CD4-positive, alpha-beta T cell treated with Interleukin-4 for 4 hours (primary cell): ENCODE data around the gene DIPK1C.

Experiments used
- DNase-seq: peaks from one replicate; pipeline ENCODE4 v3.0.0-alpha.2; 2020

The DIPK1C gene

DNA sequence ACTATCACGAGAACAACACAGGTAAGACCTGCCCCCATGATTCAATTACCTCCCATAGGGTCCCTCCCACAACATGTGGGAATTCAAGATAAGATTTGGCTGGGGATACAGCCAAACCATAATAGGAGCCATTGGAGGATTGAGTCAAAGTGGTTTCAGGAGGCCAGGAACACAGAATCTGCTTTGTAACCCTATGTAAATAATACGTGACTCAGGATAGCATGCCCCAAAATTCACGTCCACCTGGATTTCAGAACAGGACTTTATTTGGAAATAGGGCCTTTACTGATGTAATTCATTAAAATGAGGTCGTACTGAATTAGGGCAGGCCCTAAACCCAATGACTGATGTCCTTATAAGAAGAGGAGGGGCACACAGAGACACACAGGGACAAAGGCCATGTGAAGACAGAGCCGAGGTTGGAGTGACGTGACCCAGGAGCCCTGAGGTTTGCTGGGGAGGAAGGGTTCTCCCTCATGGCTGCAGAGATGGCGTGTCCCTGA lies 23.1 kb upstream of the DIPK1C start:
- DNase-seq = no peak

DNA sequence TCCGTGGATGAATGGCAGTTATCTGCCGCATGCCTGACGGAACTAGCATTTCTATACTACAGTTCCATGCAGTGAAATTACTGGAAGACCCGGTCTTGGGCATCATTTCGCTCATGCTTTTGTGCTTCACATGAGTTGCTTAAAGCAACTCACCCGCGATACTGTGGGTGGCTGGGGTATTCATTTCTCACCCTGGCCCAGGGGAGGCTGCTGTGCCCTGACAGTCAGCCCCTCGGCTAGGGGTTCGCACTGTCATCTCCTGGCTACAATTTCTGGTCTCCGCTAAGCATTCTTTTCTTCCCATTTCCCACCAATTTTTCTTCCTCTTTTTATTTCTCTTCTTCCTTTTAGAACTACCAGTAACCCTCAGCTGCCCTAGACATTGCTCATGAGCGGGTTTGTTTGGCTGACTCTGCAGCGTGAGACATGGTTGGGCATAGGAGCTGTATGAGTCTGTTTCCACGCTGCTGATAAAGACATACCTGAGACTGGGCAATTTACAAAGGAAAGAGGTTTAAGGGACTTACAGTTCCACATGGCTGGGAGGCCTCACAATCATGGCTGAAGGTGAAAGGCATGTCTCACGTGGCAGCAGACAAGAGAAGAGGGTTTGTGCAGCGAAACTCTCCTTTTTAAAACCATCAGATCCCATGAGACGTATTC lies 22.5 kb upstream of the DIPK1C start:
- DNase-seq = no peak

DNA sequence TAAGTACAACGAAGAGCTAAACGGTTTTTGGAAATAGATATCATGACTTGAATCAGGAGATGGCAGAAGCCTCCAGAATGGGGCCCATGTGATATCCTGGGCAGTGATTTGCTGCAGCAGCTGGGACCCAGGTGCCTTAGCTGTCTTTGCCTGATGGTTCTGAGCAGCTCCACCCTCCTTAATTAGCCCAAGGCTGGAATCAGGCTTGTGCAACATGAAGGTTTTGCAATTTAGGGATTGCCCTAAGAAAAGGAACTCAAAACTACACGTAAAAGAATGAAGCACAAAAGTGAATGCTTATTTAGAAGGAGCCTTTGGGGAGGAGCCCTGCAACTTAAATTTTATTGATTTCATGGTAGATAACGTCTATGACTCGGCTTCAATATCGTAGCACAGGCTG lies 21.8 kb upstream of the DIPK1C start:
- DNase-seq = no peak

DNA sequence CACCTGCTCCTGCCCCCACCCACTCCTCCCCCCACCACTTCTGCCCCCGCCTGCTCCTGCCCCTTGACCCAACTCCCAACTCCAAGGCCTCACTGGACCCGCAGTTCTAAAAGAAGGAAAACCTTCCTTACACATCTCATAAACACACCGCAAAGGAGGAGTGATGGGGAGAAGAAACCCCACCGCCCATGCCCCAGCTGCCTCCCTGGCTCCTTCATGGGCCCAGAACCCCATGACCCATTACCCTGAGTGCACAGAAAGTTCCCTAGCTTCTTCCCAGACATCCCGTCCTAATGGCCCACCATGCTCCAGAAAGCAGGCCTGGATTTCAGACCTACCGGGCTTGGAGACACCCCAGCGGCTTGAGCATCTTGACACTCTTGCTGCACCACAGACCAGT lies 21.2 kb upstream of the DIPK1C start:
- no peak for DNase-seq

DNA sequence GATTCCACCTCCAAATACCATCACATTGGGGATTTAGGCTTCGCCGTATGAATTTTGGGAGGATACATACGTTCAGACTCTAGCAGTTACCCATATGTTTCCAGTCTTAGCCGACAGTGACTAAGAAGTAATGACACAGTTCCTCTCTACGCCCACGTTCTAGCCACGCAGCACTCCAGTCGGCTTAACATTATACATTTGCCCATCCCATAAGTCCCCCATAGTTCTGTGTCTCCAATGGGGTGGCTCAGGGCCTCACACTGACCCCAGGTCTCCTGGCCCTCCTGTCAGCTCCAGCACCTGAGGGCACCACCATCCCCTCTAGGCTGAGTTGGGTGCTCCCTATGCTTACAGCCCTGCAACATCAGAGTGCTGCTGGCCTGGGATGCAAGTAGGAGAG lies 20.7 kb upstream of the DIPK1C start:
- DNase-seq = no peak

DNA sequence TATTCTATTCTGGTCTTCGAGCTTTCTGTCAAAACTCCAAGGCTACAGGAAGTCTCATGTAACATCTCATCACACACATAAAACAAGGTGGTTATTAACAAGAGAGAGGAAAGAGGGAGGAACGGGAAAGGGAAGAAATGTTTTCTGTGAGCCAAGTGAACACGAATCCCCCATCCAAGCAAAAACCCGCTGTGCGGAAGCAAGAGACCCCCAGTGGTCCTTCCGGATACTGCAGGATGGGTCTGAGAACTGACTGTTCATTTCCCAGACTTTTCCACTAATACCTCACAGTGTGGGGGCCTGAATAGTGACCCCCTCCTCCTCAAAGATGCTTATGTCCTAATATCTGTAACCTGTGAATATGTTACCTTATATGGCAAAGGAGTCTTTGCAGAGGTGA lies 19.0 kb upstream of the DIPK1C start:
- no peak for DNase-seq

DNA sequence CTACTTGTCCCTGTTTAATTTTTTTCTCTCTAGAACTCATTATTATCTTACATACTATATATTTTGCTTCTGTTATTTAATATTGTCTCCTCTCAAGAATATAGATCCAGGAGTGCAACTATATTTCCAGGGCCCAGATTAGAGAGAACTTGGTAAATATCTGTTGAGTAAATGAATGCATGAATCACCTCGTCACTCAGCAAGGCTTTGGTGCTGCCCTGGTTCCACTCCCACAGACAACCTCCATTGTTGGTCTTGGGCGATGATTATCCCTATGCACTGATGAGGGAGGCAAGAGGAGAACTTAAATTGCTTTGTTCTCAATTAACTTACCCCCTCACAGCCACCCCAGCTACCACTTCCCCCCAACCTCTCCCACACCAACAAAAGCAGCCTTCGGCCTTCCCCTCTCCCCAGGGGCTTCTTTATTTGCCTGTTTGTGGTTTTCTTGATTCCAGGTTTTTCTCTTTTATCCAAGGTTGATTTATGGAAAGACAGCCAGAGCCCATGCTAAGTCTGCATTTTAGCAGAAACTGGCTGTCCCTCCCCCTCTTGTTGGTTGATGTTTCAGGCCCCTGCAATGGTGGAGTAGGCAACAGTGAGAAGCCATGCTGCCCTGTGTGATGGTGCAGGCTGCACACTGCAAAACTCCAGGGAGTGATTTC lies 17.0 kb upstream of the DIPK1C start:
- no peak for DNase-seq

DNA sequence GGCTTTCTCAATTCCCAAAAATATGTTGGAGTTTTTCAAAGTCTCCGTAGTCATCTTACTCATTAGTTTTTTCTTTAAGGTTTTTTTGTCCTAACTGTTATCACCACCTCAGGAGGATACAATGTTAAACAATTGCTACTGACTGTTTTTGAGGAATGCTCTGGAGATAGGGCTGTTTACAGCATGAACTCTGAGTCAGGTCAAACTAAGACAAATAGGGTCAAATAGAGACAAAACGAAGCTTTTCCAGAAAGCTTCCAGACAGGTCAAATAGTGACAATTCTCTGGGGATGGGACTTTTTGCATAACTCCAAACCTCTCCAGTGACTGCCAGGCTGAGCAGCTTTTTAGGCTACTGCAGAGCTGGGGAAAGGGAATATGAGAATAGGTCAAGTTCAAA lies 15.2 kb upstream of the DIPK1C start:
- no peak for DNase-seq

DNA sequence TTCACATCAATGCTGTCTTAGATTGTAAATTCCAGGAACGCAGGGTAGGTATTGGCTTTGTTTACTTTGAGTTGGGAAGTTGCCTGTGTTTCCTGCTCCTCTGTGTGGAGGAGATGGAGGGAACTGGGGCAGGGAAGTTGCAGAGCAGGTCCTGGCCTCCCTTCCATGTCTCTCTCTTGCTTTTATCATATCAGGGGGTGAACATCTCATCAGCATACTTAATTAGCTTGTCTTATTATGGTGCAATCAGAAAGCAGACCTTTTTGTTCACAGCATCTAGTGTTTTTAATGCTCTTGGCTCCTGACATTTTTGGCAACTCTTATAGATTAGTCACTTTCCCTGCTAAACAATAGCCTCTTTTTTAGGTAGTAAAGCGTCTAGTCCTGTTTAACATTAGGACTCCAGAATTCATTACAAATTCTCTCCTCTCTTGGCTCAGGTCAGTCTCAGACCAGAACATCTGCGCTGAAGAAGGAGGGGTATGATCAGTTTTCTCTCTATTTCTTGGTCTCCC lies 11.5 kb upstream of the DIPK1C start:
- DNase-seq = no peak

DNA sequence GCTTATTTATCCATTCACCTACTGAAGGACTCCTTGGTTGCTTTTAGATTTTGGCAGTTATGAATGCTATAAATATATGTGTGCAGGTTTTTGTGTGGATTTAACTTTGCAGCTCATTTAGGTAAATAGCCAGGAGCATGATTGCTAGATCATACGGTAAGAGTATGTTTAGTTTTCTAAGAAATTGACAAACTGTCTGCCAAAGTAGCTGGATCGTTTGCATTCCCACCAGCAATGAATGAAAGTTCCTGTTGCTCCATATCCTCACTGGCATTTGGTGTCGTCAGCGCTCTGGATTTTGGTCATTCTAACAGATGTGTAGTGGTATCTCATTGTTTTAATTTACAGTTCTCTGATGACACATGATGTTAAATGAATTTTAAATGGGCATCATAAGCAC lies 8.7 kb upstream of the DIPK1C start:
- DNase-seq = no peak

DNA sequence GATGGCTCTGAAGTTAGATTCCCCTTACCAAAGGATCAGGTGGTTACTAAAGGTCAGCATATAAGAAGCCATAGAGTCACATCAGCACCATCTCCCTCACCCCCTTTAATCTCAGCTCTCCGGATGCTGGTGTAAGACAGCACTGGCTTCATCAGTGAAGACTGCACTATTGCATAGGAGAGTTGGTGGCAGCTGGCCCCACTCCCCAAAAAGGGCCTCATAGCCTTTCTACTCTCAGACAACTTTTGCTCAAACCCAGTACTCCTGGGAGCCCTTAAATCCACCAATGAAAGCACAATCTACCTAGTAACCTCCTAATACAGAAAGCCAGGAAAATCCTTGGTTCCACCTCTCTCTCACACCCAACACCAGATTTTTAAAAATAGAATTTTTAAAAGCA lies 6.9 kb upstream of the DIPK1C start:
- DNase-seq = no peak

DNA sequence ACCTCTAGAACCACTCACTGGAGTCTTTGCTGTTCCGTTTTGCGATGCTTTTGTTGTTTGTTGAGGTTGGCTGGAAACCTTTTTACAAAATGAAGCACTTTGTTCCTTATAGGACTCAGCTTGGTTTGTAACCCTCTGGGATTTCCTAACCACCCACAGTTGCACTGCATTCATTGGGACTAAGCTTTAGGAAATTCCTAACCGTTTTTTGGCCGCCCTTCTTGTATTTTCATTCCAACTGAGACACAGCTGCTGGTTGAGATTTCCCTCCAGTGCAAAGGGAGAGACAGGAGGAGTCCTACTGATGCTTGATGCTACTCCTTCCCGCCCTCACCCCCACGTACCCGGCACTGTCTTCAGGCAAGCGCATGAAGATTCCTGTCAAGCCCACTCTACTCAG lies 6.1 kb upstream of the DIPK1C start:
- DNase-seq = no peak

DNA sequence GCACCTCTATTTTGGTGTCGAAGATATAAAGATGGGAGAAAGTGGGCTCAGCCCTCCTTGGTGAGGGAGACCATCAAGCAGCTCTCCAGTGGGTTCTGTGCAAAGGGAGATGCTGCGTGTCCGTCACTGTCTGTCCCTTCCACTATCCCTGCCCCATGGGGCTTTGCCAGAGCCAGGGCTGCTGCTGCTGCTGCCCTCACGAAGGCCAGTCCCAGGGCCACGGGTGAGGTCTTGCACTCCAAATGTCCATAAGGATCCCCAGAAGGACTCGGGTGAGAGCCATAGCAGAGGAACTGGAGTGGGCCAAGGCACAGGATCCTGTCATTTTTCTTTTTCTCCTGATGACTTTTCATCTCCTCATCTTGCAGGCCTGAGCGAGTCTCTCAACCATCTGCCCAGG lies 3.7 kb upstream of the DIPK1C start:
- DNase-seq = no peak

DNA sequence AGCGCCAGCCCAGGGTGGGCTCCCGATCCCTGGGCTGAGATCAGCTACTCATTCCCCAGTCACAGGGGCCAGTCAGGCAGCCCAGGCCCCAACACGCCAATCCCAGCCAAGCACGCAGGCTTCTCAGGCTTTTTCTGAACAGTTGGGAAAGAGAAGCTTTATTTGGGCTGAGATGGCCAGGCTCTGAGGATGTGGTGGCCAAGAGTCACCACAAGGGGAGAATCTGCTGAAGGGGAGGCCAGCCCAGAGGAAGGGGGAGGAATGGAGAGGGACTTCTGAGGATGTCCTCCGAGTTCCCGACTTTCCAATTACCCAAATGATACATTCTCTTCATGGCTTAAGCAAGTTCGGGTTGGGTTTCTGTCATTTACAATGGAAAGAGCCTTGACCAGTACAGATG lies 2.8 kb upstream of the DIPK1C start:
- DNase-seq = no peak

DNA sequence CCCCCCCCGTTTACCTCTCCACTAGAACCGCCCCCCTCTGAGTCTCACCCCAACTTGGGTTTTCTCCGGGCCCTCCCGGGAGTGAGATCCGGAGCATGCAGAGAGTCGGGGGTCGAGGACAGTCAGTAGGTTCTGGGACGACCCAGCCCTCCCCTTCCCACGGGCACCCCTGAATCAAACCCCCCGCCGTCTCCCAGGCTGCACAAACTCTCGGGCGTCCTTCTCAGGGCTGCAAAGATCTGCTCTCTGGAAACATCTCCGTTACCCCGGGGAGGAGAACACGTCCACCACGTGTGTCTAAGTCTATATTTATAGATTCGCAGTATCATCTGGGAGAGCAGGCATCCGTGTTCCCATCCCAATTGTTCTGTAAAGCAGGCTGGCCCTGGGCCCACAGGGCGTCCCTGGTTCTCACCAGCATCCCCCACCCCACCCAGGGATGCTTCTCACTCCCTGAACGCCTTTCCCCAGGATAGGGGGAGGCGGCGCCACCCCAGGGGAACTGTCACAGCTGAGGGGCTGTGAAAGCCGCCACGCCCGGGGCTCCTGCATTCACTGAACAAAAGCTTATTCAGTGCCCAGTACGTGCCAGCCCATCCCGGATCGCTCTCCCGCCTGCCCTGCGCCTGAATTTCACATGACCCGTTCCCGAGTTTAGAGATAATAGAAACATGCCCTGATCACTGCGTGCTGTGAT lies 765 bp upstream of the DIPK1C start:
- DNase-seq = no peak

DNA sequence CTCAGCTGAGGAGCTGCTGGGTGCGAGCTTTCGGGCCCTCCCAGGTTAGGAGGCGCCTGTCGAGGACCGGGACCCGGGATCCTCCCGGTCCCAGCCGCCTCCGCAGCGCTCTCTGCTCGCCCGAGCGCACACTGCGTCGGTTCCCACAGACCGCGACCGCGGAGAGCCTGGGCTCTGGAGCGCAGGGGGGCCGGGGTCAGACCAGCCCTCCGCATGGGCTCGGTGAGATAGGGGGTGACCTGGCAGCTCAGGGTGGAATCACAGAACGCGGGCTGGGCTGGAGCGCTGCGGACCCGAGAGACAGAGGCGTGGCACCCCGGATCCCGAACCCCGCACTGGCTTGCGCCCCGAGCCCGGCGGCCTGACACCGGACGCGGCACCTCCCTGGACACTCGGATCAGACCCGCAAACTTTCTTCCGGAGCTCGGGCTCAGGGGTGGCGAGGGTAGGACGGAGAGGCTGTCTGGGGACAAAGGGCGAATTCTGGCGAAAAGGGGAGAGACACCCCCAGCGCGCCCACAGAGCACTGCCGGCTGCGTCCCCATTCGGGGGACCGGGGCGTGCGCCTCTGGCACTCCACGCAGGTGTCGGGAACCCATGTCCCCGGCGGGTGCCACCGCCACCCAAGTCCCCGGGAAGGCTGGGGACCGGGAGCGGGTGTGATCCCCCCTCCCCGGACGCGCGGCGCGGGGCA lies 612 bp downstream of the DIPK1C start:
- DNase-seq = no peak

DNA sequence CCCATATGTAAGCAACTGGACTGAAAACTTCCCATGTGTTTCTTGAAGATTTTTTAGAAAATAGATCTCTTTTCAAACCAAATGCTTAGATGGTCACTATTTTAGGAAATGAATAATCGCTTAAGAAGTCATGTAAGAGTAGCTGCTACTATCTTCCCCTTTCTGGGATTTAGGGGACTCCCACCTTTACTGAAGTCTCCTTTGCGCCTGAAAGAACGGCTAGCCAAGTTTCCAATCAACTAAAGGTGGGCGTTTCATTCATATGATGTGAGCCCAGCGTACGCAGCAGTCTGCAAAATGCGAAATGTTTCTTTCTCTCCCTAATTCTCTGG lies 1.1 kb downstream of the DIPK1C start:
- DNase-seq = no peak

DNA sequence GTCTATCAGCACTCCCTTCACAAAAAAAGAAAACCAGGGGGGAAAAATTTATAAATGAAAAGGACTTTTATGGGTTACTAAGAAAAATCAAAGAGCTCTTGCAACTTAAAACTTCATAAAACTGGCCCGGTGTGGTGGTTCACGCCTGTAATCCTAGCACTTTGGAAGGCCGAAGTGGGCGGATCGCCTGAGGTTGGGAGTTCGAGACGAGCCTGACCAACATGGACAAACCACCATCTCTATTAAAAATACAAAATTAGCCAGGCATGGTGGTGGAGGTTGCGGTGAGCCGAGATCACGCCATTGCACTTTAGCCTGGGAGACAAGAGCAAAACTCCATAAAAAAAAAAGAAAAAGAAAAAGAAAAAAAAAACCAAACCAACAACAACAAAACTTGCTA lies 1.7 kb downstream of the DIPK1C start:
- no peak for DNase-seq

DNA sequence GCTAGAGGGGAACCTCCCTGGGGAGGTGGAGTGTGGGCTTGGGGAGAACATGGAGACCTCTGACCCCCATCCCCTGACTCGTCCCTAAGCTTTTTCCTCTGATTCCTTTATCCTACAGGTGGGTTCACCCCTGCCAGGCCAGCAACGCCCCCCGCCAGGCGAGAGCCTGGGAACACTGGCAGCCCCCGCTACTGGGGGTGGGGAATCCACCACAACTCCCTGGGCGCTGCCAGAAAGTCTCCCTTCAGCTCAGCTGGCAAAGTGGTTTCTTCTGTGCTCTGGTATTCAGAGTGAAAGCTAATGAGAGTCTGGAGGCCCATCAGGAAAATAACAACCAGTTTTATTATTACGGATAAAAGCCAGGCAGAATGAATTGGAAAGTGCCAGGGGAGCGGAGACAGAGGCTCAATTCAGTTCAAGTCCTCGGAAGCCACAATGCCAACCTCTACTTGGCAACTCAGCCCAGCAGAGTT lies 2.8 kb downstream of the DIPK1C start:
- no peak for DNase-seq

DNA sequence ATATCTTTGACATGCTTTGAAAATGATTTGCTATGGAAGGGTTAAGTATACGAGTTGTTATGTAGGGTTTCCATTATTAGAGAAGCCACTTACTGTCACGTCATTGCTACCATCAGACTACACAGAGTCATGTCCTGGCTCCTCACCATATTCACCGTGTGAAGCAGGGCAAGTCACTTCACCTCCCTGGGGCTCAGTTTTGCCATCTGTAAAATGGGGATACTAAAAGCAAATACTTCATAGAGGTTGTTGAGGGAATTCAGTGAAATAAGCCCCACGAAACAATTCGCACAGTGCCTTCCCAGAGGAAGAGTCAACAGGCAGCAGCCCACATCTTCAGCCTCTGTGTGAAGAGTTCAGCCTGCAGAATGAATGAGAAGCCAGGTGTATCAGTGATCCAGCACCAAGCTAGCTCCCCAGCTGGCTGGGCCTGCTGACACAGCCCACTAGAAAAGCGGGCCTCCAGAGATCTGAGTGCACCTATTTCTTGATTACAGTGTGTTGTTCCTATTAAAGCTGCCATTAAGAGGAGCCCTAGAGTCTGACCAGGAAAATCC lies 3.4 kb downstream of the DIPK1C start:
- DNase-seq = no peak

DNA sequence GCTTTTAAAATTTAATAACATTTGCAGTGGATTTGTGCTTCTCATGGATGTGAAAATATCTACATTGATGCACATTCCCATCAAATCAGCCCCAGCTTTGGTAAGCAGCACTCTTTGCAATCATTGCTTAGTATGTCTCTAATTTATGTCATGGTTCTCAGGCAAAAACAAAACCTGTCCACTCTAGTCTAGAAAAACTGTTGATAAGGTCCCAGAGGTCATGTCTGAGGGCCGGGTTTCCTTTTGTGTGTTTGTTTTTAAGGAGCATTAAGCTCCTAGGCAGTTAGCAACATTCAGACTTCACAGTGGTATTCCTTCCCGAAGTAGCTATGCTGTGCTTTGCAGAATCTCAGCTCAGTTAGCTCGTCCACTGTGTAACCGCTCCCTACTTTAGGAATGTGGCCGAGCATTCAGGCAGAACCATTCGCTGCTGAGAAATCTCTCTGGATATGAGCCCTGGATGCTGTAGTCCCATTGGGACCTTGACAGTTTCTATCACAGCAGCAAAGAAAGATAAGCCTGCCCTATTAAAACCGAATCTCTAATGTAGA lies 4.0 kb downstream of the DIPK1C start:
- DNase-seq = no peak

DNA sequence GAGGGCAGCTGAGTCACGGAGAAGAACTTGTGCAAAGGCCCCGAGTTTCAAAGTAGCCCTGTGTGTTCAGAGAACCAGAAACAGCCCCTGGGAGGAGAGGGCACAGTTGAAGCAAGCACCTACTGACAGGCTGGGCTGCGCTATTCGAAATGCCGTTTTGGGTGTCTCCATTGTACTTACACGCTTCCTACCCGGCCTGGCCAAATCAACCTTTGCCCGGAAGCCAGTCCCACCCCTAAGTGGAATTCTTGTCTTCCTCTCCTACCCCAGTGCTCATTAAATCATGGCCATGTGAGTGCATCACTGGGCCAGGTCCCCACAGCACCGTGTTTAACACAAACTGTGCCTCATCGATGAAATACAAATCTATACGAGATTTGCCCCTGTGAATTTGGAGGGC lies 6.0 kb downstream of the DIPK1C start:
- no peak for DNase-seq

DNA sequence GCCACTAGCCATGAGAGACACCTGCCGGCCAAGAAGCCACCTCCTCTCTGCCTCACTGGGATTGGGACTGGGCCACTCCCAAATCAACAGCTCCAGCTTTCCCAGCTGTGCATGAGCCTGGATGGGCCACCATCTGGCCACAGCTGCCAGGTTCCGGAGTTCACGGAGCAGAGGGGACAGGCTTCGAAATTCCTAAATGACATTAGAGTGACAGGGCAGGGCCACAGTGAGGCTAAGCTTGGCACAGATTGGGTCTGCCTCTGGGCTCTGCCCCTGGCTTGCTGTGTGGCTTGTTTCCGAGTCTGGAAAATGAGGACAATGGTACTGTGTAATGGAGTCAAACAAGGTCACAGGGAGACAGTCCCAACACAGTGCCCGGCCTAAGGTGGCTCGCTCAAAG lies 6.5 kb downstream of the DIPK1C start:
- no peak for DNase-seq
